IMR-90 (cell line): ENCODE data around the gene KLHL17. TPM values are rescaled to one million over a fixed set of nuclear protein-coding genes. Genes with fewer than 3 reads are reported as not detected.

Experiments
- ATAC-seq: fragments of 200-7000 bp; cut with Tn5 transposase; 2 replicates; pipeline ENCODE4 v1.9.1; 2020; ENCODE audit warnings: low read depth, mild to moderate bottlenecking, moderate library complexity
- BruUV-seq: library from RNA; stranded (reverse); fragments of 400-500 nt; replicated peaks from 2 replicates; lab custom pipeline; 2021; lab: Mats Ljungman, UMichigan
- CTCF ChIA-PET: fragments of 300-600 bp; formaldehyde crosslinking; extraction: SDS; loops from one replicate; lab custom pipeline; 2021; ENCODE audit warnings: antibody characterized with exemption; lab: Yijun Ruan, JAX
- POLR2A ChIA-PET: fragments of 300-600 bp; sonication (Branson Sonifier 250); formaldehyde crosslinking; loops from one replicate; lab custom pipeline; 2022; ENCODE audit warnings: antibody characterized with exemption; ENCODE audit not compliant: unreplicated experiment; lab: Charles Lee
- DNase-seq: peaks from one replicate; pipeline ENCODE4 v3.0.0; 2013
- H2AFZ ChIP-seq: replicated peaks from 2 replicates; pipeline ENCODE3; 2013; ENCODE audit warnings: low read length, mild to moderate bottlenecking; ENCODE audit not compliant: poor library complexity
- H2AK5ac ChIP-seq: 2 replicates; pipeline ENCODE4 v1.6.1; 2013; ENCODE audit warnings: low read depth, low read length, inconsistent platforms
- H2AK9ac ChIP-seq: replicated peaks from 2 replicates; pipeline ENCODE3; 2013; ENCODE audit warnings: mild to moderate bottlenecking, low read depth, low read length, moderate library complexity; ENCODE audit not compliant: poor library complexity
- H2BK120ac ChIP-seq: 2 replicates; pipeline ENCODE4 v1.6.1; 2013; ENCODE audit warnings: low read depth, low read length, inconsistent platforms
- H2BK15ac ChIP-seq: 3 replicates; pipeline ENCODE4 v1.6.1; 2013; ENCODE audit warnings: low read depth, low read length, inconsistent platforms
- H2BK20ac ChIP-seq: 2 replicates; pipeline ENCODE4 v1.6.1; 2013; ENCODE audit warnings: low read depth, mild to moderate bottlenecking, inconsistent platforms, low read length, moderate library complexity
- H2BK5ac ChIP-seq: 2 replicates; pipeline ENCODE4 v1.6.1; 2013; ENCODE audit warnings: mild to moderate bottlenecking, low read depth, low read length, inconsistent platforms; ENCODE audit not compliant: poor library complexity, severe bottlenecking
- H3K14ac ChIP-seq: replicated peaks from 2 replicates; pipeline ENCODE4 v1.6.1; 2013; ENCODE audit warnings: low read depth, low read length, inconsistent platforms
- H3K18ac ChIP-seq: 2 replicates; pipeline ENCODE4 v1.6.1; 2013; ENCODE audit warnings: low read depth, low read length, control low read depth
- H3K23ac ChIP-seq: 2 replicates; pipeline ENCODE4 v1.6.1; 2013; ENCODE audit warnings: low read depth, low read length, inconsistent platforms
- H3K27ac ChIP-seq: 2 replicates; pipeline ENCODE4 v1.5.1; 2013; ENCODE audit warnings: mild to moderate bottlenecking, control low read depth, low read length; ENCODE audit not compliant: insufficient read depth
- H3K27me3 ChIP-seq: 2 replicates; pipeline ENCODE4 v1.6.1; 2013; ENCODE audit warnings: low read length; ENCODE audit not compliant: control insufficient read depth, insufficient read depth
- H3K36me3 ChIP-seq: 2 replicates; pipeline ENCODE4 v1.6.1; 2013; ENCODE audit warnings: low read length, mixed read lengths; ENCODE audit not compliant: control insufficient read depth, insufficient read depth
- H3K4ac ChIP-seq: 2 replicates; pipeline ENCODE4 v1.6.1; 2013; ENCODE audit warnings: low read depth, low read length, inconsistent platforms
- H3K4me1 ChIP-seq: 2 replicates; pipeline ENCODE4 v1.6.1; 2013; ENCODE audit warnings: low read length, mixed read lengths; ENCODE audit not compliant: control insufficient read depth, insufficient read depth
- H3K4me2 ChIP-seq: 2 replicates; pipeline ENCODE4 v1.6.1; 2013; ENCODE audit warnings: low read depth, mild to moderate bottlenecking, control low read depth, low read length, moderate library complexity
- H3K4me3 ChIP-seq: 2 replicates; pipeline ENCODE4 v1.5.1; 2013; ENCODE audit warnings: low read depth, mild to moderate bottlenecking, control low read depth, low read length, moderate library complexity; ENCODE audit not compliant: insufficient read depth
- H3K56ac ChIP-seq: 2 replicates; pipeline ENCODE4 v1.6.1; 2013; ENCODE audit warnings: low read length, inconsistent platforms; ENCODE audit not compliant: insufficient read depth; ENCODE audit errors: extremely low read depth
- H3K79me1 ChIP-seq, 2 experiments: 2 replicates each; pipeline ENCODE4 v1.6.1; 2013; ENCODE audit warnings: low read length in 2 of 2, inconsistent platforms in 1 of 2, low read depth in 1 of 2
- H3K9ac ChIP-seq: 2 replicates; pipeline ENCODE4 v1.6.1; 2013; ENCODE audit warnings: low read depth, low read length, control low read depth
- H3K9me1 ChIP-seq: 2 replicates; pipeline ENCODE4 v1.6.1; 2013; ENCODE audit warnings: low read length, inconsistent platforms; ENCODE audit not compliant: insufficient read depth
- H3K9me3 ChIP-seq: 2 replicates; pipeline ENCODE4 v1.6.1; 2013; ENCODE audit warnings: low read length; ENCODE audit not compliant: control insufficient read depth, insufficient read depth
- H4K20me1 ChIP-seq: 2 replicates; pipeline ENCODE4 v1.6.1; 2013; ENCODE audit warnings: low read length, inconsistent platforms; ENCODE audit not compliant: insufficient read depth
- H4K5ac ChIP-seq: 2 replicates; pipeline ENCODE4 v1.6.1; 2013; ENCODE audit warnings: mild to moderate bottlenecking, low read depth, low read length, control low read depth
- H4K8ac ChIP-seq, 2 experiments: 2 replicates each; pipeline ENCODE4 v1.6.1; 2013; ENCODE audit warnings: low read depth in 2 of 2, low read length in 2 of 2, control low read depth in 1 of 2, inconsistent platforms in 1 of 2
- H4K91ac ChIP-seq: 2 replicates; pipeline ENCODE4 v1.6.1; 2013; ENCODE audit warnings: low read depth, low read length, inconsistent platforms; ENCODE audit not compliant: insufficient read depth
- CEBPB ChIP-seq: IDR thresholded peaks from 2 replicates; pipeline ENCODE4 v1.6.1; 2012; ENCODE audit warnings: low read depth, low read length, improper control_type of control experiment
- CTCF ChIP-seq: conservative IDR thresholded peaks from 2 replicates; pipeline ENCODE4 v1.5.1; 2012; ENCODE audit warnings: mild to moderate bottlenecking, low read depth, low read length, improper control_type of control experiment
- FOS ChIP-seq: fragments of 150-350 bp; IDR thresholded peaks from 2 replicates; pipeline ENCODE4 v1.6.1; 2016; ENCODE audit warnings: low read depth, low read length
- MAZ ChIP-seq: IDR thresholded peaks from 2 replicates; pipeline ENCODE4 v1.6.1; 2012; ENCODE audit warnings: low read depth, mild to moderate bottlenecking, low read length, improper control_type of control experiment, moderate library complexity, borderline replicate concordance
- MXI1 ChIP-seq: IDR thresholded peaks from 2 replicates; pipeline ENCODE4 v1.6.1; 2012; ENCODE audit warnings: low read depth, mild to moderate bottlenecking, low read length, moderate library complexity, borderline replicate concordance
- NFE2L2 ChIP-seq: fragments of 150-350 bp; IDR thresholded peaks from 2 replicates; pipeline ENCODE4 v1.6.1; 2016; ENCODE audit warnings: low read depth, mild to moderate bottlenecking, low read length
- POLR2A ChIP-seq: IDR thresholded peaks from 2 replicates; pipeline ENCODE4 v1.6.1; 2012; ENCODE audit warnings: mild to moderate bottlenecking, low read depth, low read length
- RCOR1 ChIP-seq: IDR thresholded peaks from 2 replicates; pipeline ENCODE4 v1.6.1; 2012; ENCODE audit warnings: mild to moderate bottlenecking, low read length, improper control_type of control experiment; ENCODE audit not compliant: insufficient replicate concordance
- SMC3 ChIP-seq: fragments of 150-350 bp; IDR thresholded peaks from 2 replicates; pipeline ENCODE4 v1.6.1; 2016; ENCODE audit warnings: low read depth, mild to moderate bottlenecking, antibody characterized with exemption, low read length, moderate library complexity
- USF2 ChIP-seq: fragments of 150-350 bp; IDR thresholded peaks from 2 replicates; pipeline ENCODE4 v1.6.1; 2017; ENCODE audit warnings: mild to moderate bottlenecking, antibody characterized with exemption, low read length, low read depth
- WGBS, 2 experiments: methylation state at CpG; one replicate each; pipeline versions ENCODE4 v1.1.5 to v1.1.7; 2013; ENCODE audit warnings: missing lambda C conversion rate in 2 of 2; ENCODE audit not compliant: insufficient read length in 1 of 2; ENCODE audit errors: extremely low coverage in 2 of 2; 5-methylcytosine and 5-hydroxymethylcytosine counted together
- dilution Hi-C: fragments of 300-500 bp; cut with HindIII; formaldehyde crosslinking; loops from one replicate; pipeline ENCODE4 v1.14.3; 2018; ENCODE audit warnings: low sequenced_read_pairs; ENCODE audit not compliant: unreplicated experiment
- in situ Hi-C: fragments of 300-500 bp; cut with MboI; formaldehyde crosslinking; loops from 3 replicates; pipeline ENCODE4 v1.14.3; 2019; ENCODE audit warnings: low sequenced_read_pairs, inconsistent platforms, mixed read lengths
- intact Hi-C: fragments of 100-400 bp; cut with micrococcal nuclease; formaldehyde crosslinking; loops from 2 replicates; pipeline ENCODE4 v1.10.0; 2022
- polyA plus RNA-seq, 3 experiments: library from polyadenylated mRNA; depleted of rRNA; stranded (reverse); fragments of >200 nt; gene quantifications; 2 replicates each; pipeline ENCODE4 v1.2.3, GENCODE V29; 2012; ENCODE audit warnings: low replicate concordance in 1 of 3
- total RNA-seq: library from RNA; depleted of rRNA; stranded (reverse); fragments of >200 nt; gene quantifications from 2 replicates; pipeline ENCODE4 v1.2.3, GENCODE V29; 2012

The KLHL17 gene
- total and polyA plus RNA-seq, 2 of the 4 experiments (the other 2 are of a cell fraction), result 3.4 to 41.0 TPM

GRCh38 chr1:961132-961669 is 817 bp downstream of the KLHL17 start:
- Histone ChIP-seq H3K4me3 (peak overlapping the region; percentile 91), H3K23ac (no peak overlapping the region), H3K14ac (no peak overlapping the region), H3K79me1 (peaks cover 12 to 45% of the 10 kb centered on the region in 2 experiments), H2BK5ac (no peak overlapping the region), H2AFZ (peak overlapping the region; percentile 86), H4K8ac (no peak overlapping the region; a peak in 1 of 4 replicates), H3K4me1 (peaks cover 16% of the 10 kb centered on the region), H3K9ac (peak overlapping the region; percentile 59; the same call in 1 of the 2 replicates), H3K9me1 (0 out of 2 replicates have a peak, but pooled peaks cover 8% of the 10 kb centered on the region), H3K36me3 (peaks cover 28% of the 10 kb centered on the region), H3K4ac (0 out of 2 replicates have a peak overlapping the region, but pooled peaks have one; percentile 5), H3K27me3 (no peaks in the 10 kb centered on the region), H3K9me3 (no peaks in the 10 kb centered on the region), H2BK15ac (no peak overlapping the region), H4K20me1 (peaks cover 15% of the 10 kb centered on the region), H2BK120ac (no peak overlapping the region), H2BK20ac (no peak overlapping the region), H3K4me2 (peak overlapping the region; percentile 68), H2AK9ac (peak overlapping the region; percentile 94), H3K56ac (no peak overlapping the region), H4K5ac (no peak overlapping the region), H4K91ac (no peak overlapping the region), H3K18ac (no peak overlapping the region), H3K27ac (no peak overlapping the region; the same call in 1 of the 2 replicates), H2AK5ac (peak overlapping the region; percentile 74)
- whole genome bisulfite sequencing, 2 experiments, result 47% methylated on average over 40 of the region's 56 CpGs; no CpG with 5 or more reads in 1 of the 2 experiments
- in situ Hi-C loops (no loop called here), intact Hi-C loops (no loop called here), dilution Hi-C loops (no loop called here)
- ATAC-seq, result peak; percentile 3; the same call in 1 of the 2 replicates
- ChIA-PET CTCF (no interaction called here), POLR2A (interaction anchor here (0.6 kb wide), 1 partner anchor 390 kb away, joined by 3 read pairs; no protein-coding TSS in a partner anchor)
- DNase-seq, result no peak
- TF ChIP-seq CEBPB, result no peak
- TF ChIP-seq MAZ, result no peak
- no peak for TF ChIP-seq SMC3
- TF ChIP-seq MXI1, result no peak
- no peak for TF ChIP-seq USF2
- TF ChIP-seq CTCF, result no peak
- no peak for TF ChIP-seq NFE2L2
- TF ChIP-seq RCOR1, result no peak
- TF ChIP-seq POLR2A, result no peak
- TF ChIP-seq FOS, result no peak
- no TSS peak for BruUV-seq
